Loucy (cell line): ENCODE data around the gene PEMT.

ENCODE experiments used
- H2AFZ ChIP-seq: fragments of 200-600 bp; sonication (generic); 2 replicates; pipeline ENCODE4 v1.6.0; 2016; ENCODE audit warnings: antibody characterized with exemption, mild to moderate bottlenecking, low read length, moderate library complexity
- H3F3A ChIP-seq: fragments of 200-600 bp; 2 replicates; pipeline ENCODE4 v1.6.0; 2016; ENCODE audit warnings: antibody characterized with exemption, low read depth, mild to moderate bottlenecking
- H3K27me3 ChIP-seq: fragments of 200-600 bp; sonication (generic); 2 replicates; pipeline ENCODE4 v1.6.1; 2014; ENCODE audit warnings: low read length, mild to moderate bottlenecking; ENCODE audit not compliant: insufficient read depth, poor library complexity, severe bottlenecking
- H3K36me3 ChIP-seq: fragments of 200-600 bp; sonication (generic); 2 replicates; pipeline ENCODE4 v1.6.1; 2016; ENCODE audit warnings: low read length; ENCODE audit not compliant: insufficient read depth
- H3K4me1 ChIP-seq: fragments of 200-600 bp; sonication (generic); 2 replicates; pipeline ENCODE4 v1.5.1; 2014; ENCODE audit warnings: low read length, mild to moderate bottlenecking; ENCODE audit not compliant: insufficient read depth, poor library complexity, severe bottlenecking
- H3K4me2 ChIP-seq: fragments of 200-600 bp; sonication (generic); 2 replicates; pipeline ENCODE4 v1.6.0; 2014; ENCODE audit warnings: antibody characterized with exemption, low read length, low read depth, mild to moderate bottlenecking; ENCODE audit not compliant: poor library complexity, severe bottlenecking
- H3K4me3 ChIP-seq: fragments of 200-600 bp; sonication (generic); 2 replicates; pipeline ENCODE4 v1.5.1; 2014; ENCODE audit warnings: low read length, mild to moderate bottlenecking, mixed read lengths; ENCODE audit not compliant: poor library complexity, severe bottlenecking
- H3K79me2 ChIP-seq: fragments of 200-600 bp; sonication (generic); 2 replicates; pipeline ENCODE4 v1.6.1; 2014; ENCODE audit warnings: low read length; ENCODE audit not compliant: insufficient read depth
- H3K9ac ChIP-seq: fragments of 200-600 bp; sonication (generic); 2 replicates; pipeline ENCODE4 v1.6.0; 2014; ENCODE audit warnings: mild to moderate bottlenecking, low read depth, low read length, moderate library complexity; ENCODE audit not compliant: poor library complexity, severe bottlenecking
- H3K9me2 ChIP-seq: fragments of 200-600 bp; sonication (generic); replicated peaks from 2 replicates; pipeline ENCODE4 v1.6.1; 2016; ENCODE audit warnings: low read depth, low read length, mixed read lengths
- H3K9me3 ChIP-seq: fragments of 200-600 bp; sonication (generic); 2 replicates; pipeline ENCODE4 v1.6.1; 2014; ENCODE audit warnings: mild to moderate bottlenecking, antibody characterized with exemption, low read length, low read depth; ENCODE audit not compliant: insufficient read depth
- H4K20me1 ChIP-seq: fragments of 200-600 bp; sonication (generic); 2 replicates; pipeline ENCODE4 v1.6.0; 2014; ENCODE audit warnings: antibody characterized with exemption, low read length, mild to moderate bottlenecking; ENCODE audit not compliant: insufficient read depth, poor library complexity, severe bottlenecking
- CTCF ChIP-seq: fragments of 200-600 bp; sonication (generic); conservative IDR thresholded peaks from 2 replicates; pipeline ENCODE4 v1.5.1; 2014; ENCODE audit warnings: mild to moderate bottlenecking, antibody characterized with exemption, low read length
- EZH2phosphoT487 ChIP-seq: fragments of 200-600 bp; IDR thresholded peaks from 2 replicates; pipeline ENCODE4 v1.6.1; 2018; ENCODE audit warnings: antibody characterized with exemption, mild to moderate bottlenecking, moderate library complexity, borderline replicate concordance

PEMT gene

GRCh38 chr17:17624741-17625140, 33.2 kb upstream of the PEMT start:
- Histone ChIP-seq H3K27me3 (no peaks in the 10 kb centered on the region), H3K9me3 (no peaks in the 10 kb centered on the region), H2AFZ (no peak overlapping the region), H4K20me1 (no peaks in the 10 kb centered on the region), H3F3A (no peaks in the 10 kb centered on the region), H3K9ac (no peak overlapping the region), H3K36me3 (no peaks in the 10 kb centered on the region), H3K4me1 (peaks cover 10% of the 10 kb centered on the region), H3K79me2 (no peaks in the 10 kb centered on the region), H3K4me2 (no peak overlapping the region), H3K9me2 (no peaks in the 10 kb centered on the region), H3K4me3 (no peak overlapping the region)
- TF ChIP-seq EZH2phosphoT487 (no peak), CTCF (no peak)

DNA sequence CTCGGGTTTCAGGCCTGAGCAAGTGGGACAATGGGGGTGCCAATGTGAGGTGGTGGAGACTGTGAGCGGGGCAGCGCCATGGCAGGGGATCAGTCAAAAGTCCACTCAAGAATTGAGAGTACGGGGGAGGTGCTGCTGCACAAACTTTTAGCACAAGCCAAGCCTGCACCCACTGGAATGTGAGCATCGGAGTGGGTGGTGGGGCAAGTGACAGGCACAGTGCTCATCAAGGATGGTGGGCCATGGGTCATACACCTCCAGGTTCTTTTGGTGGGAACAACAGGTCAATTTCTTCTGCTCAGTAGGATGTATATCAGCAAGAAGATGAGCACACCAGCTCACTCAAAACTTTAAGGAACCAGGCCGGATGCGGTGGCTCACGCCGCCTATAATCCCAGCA, 32.4 kb upstream of the PEMT start:
- no peak overlapping the region for H3K4me2 ChIP-seq
- no peak overlapping the region for H2AFZ ChIP-seq

DNA sequence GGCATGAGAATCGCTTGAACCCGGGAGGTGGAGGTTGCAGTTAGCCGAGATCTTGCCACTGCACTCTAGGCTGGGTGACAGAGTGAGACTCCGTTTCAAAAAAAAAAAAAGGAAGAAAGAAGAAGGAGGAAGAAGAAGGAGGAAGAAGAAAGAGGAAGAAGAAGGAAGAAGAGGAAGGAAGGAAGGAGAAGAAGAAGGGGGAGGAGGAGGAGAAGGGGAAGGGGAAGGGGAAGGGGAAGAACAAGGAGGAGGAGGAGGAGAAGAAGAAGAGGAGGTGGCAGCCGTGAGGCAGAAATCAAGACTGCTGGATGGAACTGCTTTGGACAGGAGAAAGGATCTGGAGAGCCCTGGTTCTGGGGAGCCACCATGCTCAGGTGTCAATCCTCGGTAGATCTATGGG, 29.7 kb upstream of the PEMT start:
- no peaks in the 10 kb centered on the region for H3K27me3 ChIP-seq
- peak overlapping the region; percentile 60; the same call in 1 of the 2 replicates for H2AFZ ChIP-seq
- H3K4me2 ChIP-seq, result peak overlapping the region; percentile 26
- peaks cover 10% of the 10 kb centered on the region for H3K4me1 ChIP-seq
- H3K9me3 ChIP-seq, result no peaks in the 10 kb centered on the region
- no peaks in the 10 kb centered on the region for H3F3A ChIP-seq
- H4K20me1 ChIP-seq, result no peaks in the 10 kb centered on the region
- no peaks in the 10 kb centered on the region for H3K79me2 ChIP-seq
- no peaks in the 10 kb centered on the region for H3K36me3 ChIP-seq
- H3K9me2 ChIP-seq, result no peaks in the 10 kb centered on the region
- H3K9ac ChIP-seq, result no peak overlapping the region
- no peak overlapping the region for H3K4me3 ChIP-seq
- TF ChIP-seq EZH2phosphoT487, result no peak
- no peak for TF ChIP-seq CTCF

More for the DNA sequence above, 32.4 kb upstream of the PEMT start:
- no peaks in the 10 kb centered on the region for H4K20me1 ChIP-seq
- peaks cover 10% of the 10 kb centered on the region for H3K4me1 ChIP-seq
- H3K36me3 ChIP-seq, result no peaks in the 10 kb centered on the region
- no peak overlapping the region for H3K9ac ChIP-seq
- no peaks in the 10 kb centered on the region for H3F3A ChIP-seq
- no peak overlapping the region for H3K4me3 ChIP-seq
- no peaks in the 10 kb centered on the region for H3K27me3 ChIP-seq
- H3K9me3 ChIP-seq, result no peaks in the 10 kb centered on the region
- no peak for TF ChIP-seq EZH2phosphoT487
- TF ChIP-seq CTCF, result no peak
- H3K9me2 ChIP-seq, result no peaks in the 10 kb centered on the region
- H3K79me2 ChIP-seq, result no peaks in the 10 kb centered on the region
